Keratinocyte (primary cell): Measurements from ENCODE around the gene EEPD1. TPM values are rescaled to one million over a fixed set of nuclear protein-coding genes. Genes with fewer than 3 reads are reported as not detected.

Source experiments
- DNase-seq: peaks from one replicate; pipeline ENCODE4 v3.0.0-alpha.2; 2011; ENCODE audit warnings: low read depth, missing footprints, low spot score
- FAIRE-seq: peaks from 2 replicates; lab custom pipeline; 2011; peaks lifted over from hg19 to GRCh38; lab: Jason Lieb, UNC
- H2AFZ ChIP-seq: 2 replicates; pipeline ENCODE4 v1.6.0; 2012; ENCODE audit warnings: low read length, control low read depth, inconsistent platforms; ENCODE audit not compliant: control insufficient read depth
- H3K27ac ChIP-seq: 2 replicates; pipeline ENCODE4 v1.5.1; 2011; ENCODE audit warnings: low read length; ENCODE audit not compliant: control insufficient read depth, insufficient read depth
- H3K27me3 ChIP-seq: 3 replicates; pipeline ENCODE4 v1.6.0; 2011; ENCODE audit warnings: low read length; ENCODE audit not compliant: control insufficient read depth, insufficient read depth; ENCODE audit errors: extremely low read depth
- H3K36me3 ChIP-seq, 2 experiments: 2 replicates in 1 of 2; 3 replicates in 1 of 2; pipeline ENCODE4 v1.5.1; 2011; ENCODE audit warnings: low read length in 2 of 2, mild to moderate bottlenecking in 1 of 2; ENCODE audit not compliant: control insufficient read depth in 2 of 2, insufficient read depth in 2 of 2; ENCODE audit errors: extremely low read depth in 1 of 2
- H3K4me1 ChIP-seq: 3 replicates; pipeline ENCODE4 v1.5.1; 2011; ENCODE audit warnings: low read length; ENCODE audit not compliant: control insufficient read depth, insufficient read depth; ENCODE audit errors: extremely low read depth
- H3K4me2 ChIP-seq: 3 replicates; pipeline ENCODE4 v1.6.0; 2011; ENCODE audit warnings: low read depth, low read length; ENCODE audit not compliant: control insufficient read depth, insufficient read depth; ENCODE audit errors: extremely low read depth
- H3K4me3 ChIP-seq, 3 experiments: fragments of 200-600 bp in 1 of 3; sonication (generic) in 1 of 3; 2 replicates in 2 of 3; 3 replicates in 1 of 3; pipeline ENCODE4 v1.5.1; 2011 to 2016; ENCODE audit warnings: low read length in 3 of 3, mild to moderate bottlenecking in 3 of 3, control low read depth in 2 of 3, inconsistent platforms in 1 of 3, low read depth in 1 of 3, mixed read lengths in 1 of 3, mixed run types in 1 of 3, moderate library complexity in 1 of 3; ENCODE audit not compliant: control insufficient read depth in 2 of 3, insufficient read depth in 2 of 3; ENCODE audit errors: extremely low read depth in 1 of 3
- H3K79me2 ChIP-seq: 2 replicates; pipeline ENCODE4 v1.6.0; 2012; ENCODE audit warnings: low read length; ENCODE audit not compliant: control insufficient read depth, insufficient read depth
- H3K9ac ChIP-seq: 3 replicates; pipeline ENCODE4 v1.6.0; 2011; ENCODE audit warnings: low read length; ENCODE audit not compliant: control insufficient read depth, insufficient read depth; ENCODE audit errors: extremely low read depth
- H3K9me1 ChIP-seq: 3 replicates; pipeline ENCODE4 v1.6.0; 2011; ENCODE audit warnings: low read length; ENCODE audit not compliant: control insufficient read depth, insufficient read depth; ENCODE audit errors: extremely low read depth
- H3K9me3 ChIP-seq: 2 replicates; pipeline ENCODE4 v1.5.1; 2012; ENCODE audit warnings: low read depth, low read length; ENCODE audit not compliant: control insufficient read depth
- H4K20me1 ChIP-seq: 3 replicates; pipeline ENCODE4 v1.6.0; 2011; ENCODE audit warnings: low read length; ENCODE audit not compliant: control insufficient read depth, insufficient read depth; ENCODE audit errors: extremely low read depth
- EZH2 ChIP-seq: IDR thresholded peaks from one replicate; pipeline ENCODE4 v1.6.1; 2012; ENCODE audit warnings: inconsistent platforms, mild to moderate bottlenecking, low read length, moderate library complexity
- dilution Hi-C: fragments of 300-500 bp; cut with MboI; formaldehyde crosslinking; loops from one replicate; pipeline ENCODE4 v1.7.0; 2020; ENCODE audit warnings: low sequenced_read_pairs; ENCODE audit not compliant: extremely low pct_ligation_motif_present
- polyA plus RNA-seq, 5 experiments: library from polyadenylated mRNA; depleted of rRNA in 3 of 5; stranded (reverse) in 3 of 5; stranded (forward) in 1 of 5; unstranded in 1 of 5; fragments of >200 nt; gene quantifications; 1 replicate in 1 of 5; 2 replicates in 3 of 5; 3 replicates in 1 of 5; pipeline versions ENCODE4 v1.2.1 to v1.2.3, GENCODE V29; 2011 to 2012; ENCODE audit warnings: missing spikeins in 2 of 5, low read depth in 1 of 5, low replicate concordance in 1 of 5
- TF ChIP-seq, protein P1 (sequence below), 3 experiments: IDR thresholded peaks in 1 of 3; conservative IDR thresholded peaks in 1 of 3; optimal IDR thresholded peaks in 1 of 3; 2 replicates in 2 of 3; 3 replicates in 1 of 3; pipeline versions ENCODE3 to v1.5.1; 2011; ENCODE audit warnings: low read length in 3 of 3, mild to moderate bottlenecking in 3 of 3, moderate library complexity in 2 of 3, control low read depth in 1 of 3, inconsistent platforms in 1 of 3; ENCODE audit not compliant: insufficient read depth in 2 of 3; ENCODE audit errors: extremely low read depth in 1 of 3

EEPD1 gene
- polyA plus RNA-seq, 1 donor (not counting 4 experiments of a cell fraction or from before 2014, with no cell fraction given) = 1.2 TPM

DNA sequence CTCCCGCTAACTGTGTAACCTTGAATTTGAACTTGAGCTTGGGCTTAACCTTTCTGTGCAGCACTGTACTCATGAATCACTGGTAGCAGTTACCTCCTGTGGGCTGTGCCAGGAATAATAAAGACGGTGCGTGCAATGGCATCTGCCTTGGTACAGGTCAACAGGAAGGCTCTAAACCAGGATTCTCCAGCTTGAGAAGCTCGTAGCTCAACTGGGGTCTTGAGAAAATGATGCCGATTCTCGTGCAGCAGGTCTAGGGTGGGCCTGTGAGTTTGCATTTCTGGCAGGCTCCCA, 124.1 kb downstream of the EEPD1 start:
- H3K27ac ChIP-seq = no peak overlapping the region
- DNase-seq = no peak
- peaks cover 4% of the 10 kb centered on the region for H3K27me3 ChIP-seq
- no peaks in the 10 kb centered on the region for H3K9me3 ChIP-seq
- H3K4me1 ChIP-seq = peaks cover 5% of the 10 kb centered on the region
- no peaks in the 10 kb centered on the region for H3K79me2 ChIP-seq
- no peak overlapping the region for H3K4me2 ChIP-seq
- TF ChIP-seq EZH2 = no peak
- TF ChIP-seq, protein P1, sequence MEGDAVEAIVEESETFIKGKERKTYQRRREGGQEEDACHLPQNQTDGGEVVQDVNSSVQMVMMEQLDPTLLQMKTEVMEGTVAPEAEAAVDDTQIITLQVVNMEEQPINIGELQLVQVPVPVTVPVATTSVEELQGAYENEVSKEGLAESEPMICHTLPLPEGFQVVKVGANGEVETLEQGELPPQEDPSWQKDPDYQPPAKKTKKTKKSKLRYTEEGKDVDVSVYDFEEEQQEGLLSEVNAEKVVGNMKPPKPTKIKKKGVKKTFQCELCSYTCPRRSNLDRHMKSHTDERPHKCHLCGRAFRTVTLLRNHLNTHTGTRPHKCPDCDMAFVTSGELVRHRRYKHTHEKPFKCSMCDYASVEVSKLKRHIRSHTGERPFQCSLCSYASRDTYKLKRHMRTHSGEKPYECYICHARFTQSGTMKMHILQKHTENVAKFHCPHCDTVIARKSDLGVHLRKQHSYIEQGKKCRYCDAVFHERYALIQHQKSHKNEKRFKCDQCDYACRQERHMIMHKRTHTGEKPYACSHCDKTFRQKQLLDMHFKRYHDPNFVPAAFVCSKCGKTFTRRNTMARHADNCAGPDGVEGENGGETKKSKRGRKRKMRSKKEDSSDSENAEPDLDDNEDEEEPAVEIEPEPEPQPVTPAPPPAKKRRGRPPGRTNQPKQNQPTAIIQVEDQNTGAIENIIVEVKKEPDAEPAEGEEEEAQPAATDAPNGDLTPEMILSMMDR (optimal IDR thresholded peaks at IDR 0.05 in 1 of 3, IDR thresholded peaks at IDR 0.05 in 1 of 3, conservative IDR thresholded peaks at IDR 0.05 in 1 of 3; ENCODE audit: extremely low read depth in 1 of 3, insufficient read depth in 2 of 3, low read length in 3 of 3) = no peak
- no peak overlapping the region for H2AFZ ChIP-seq
- dilution Hi-C loops = no loop called here
- H3K4me3 ChIP-seq = no peak overlapping the region
- no peaks in the 10 kb centered on the region for H3K36me3 ChIP-seq
- H3K9ac ChIP-seq = no peak overlapping the region
- FAIRE-seq = no peak
- H4K20me1 ChIP-seq = no peaks in the 10 kb centered on the region
- H3K9me1 ChIP-seq = no peaks in the 10 kb centered on the region

DNA sequence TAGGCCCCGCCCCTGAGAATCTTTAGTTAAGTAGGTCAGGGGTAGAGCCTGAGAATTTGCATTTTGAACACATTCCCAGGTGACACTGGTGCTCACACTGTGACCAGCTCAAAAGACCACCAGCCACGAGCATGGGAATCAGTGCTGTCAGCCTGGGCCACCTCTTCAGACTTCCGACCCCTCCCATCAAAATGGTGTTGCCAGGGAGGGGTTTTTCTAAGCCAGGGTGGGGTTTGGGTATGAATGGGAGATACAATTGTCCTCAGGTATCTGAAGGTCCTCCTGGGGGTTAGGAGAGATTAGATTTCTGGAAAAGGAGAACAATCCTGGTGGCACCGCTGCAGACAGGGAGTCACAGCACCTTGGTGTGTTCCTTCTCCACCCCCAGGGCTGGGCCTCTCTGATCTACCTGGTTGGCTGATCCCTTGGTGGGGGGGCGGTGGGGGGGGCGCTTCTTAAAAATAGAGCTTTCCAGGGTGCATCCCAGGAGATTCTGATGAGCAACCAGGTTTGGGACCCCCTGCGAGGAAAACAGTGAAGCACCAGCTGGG, 125.1 kb downstream of the EEPD1 start:
- FAIRE-seq (no peak), DNase-seq (no peak)
- Histone ChIP-seq H3K9ac (no peak overlapping the region), H4K20me1 (no peaks in the 10 kb centered on the region), H3K9me3 (no peaks in the 10 kb centered on the region), H3K27ac (no peak overlapping the region), H3K4me1 (peaks cover 5% of the 10 kb centered on the region), H3K27me3 (peaks cover 4% of the 10 kb centered on the region), H3K79me2 (no peaks in the 10 kb centered on the region), H3K9me1 (no peaks in the 10 kb centered on the region), H2AFZ (no peak overlapping the region), H3K4me2 (no peak overlapping the region), H3K4me3 (no peak overlapping the region), H3K36me3 (no peaks in the 10 kb centered on the region)
- no peak for TF ChIP-seq EZH2
- TF ChIP-seq, protein P1 (optimal IDR thresholded peaks at IDR 0.05 in 1 of 3, IDR thresholded peaks at IDR 0.05 in 1 of 3, conservative IDR thresholded peaks at IDR 0.05 in 1 of 3; ENCODE audit: extremely low read depth in 1 of 3, insufficient read depth in 2 of 3, low read length in 3 of 3) = no peak
- dilution Hi-C loops = no loop called here
